KMS-11 (cell line): ENCODE data around the gene CDK15.
A peak's percentile ranks its signal among the peaks of the same experiment; 100 is the strongest.

ENCODE experiments used
- H2AFZ ChIP-seq: fragments of 200-600 bp; sonication (generic); 2 replicates; pipeline ENCODE4 v1.6.1; 2016; ENCODE audit warnings: antibody characterized with exemption, mixed run types, low read depth
- H3K27ac ChIP-seq: fragments of 200-600 bp; sonication (generic); 2 replicates; pipeline ENCODE4 v1.6.1; 2016; ENCODE audit warnings: mild to moderate bottlenecking, mixed run types
- H3K27me3 ChIP-seq: fragments of 200-600 bp; sonication (generic); 2 replicates; pipeline ENCODE4 v1.6.1; 2017; ENCODE audit warnings: mild to moderate bottlenecking, low read depth, mixed run types, moderate library complexity; ENCODE audit not compliant: insufficient read depth
- H3K36me3 ChIP-seq: fragments of 200-600 bp; sonication (generic); 2 replicates; pipeline ENCODE4 v1.6.1; 2017; ENCODE audit warnings: mild to moderate bottlenecking, mixed run types; ENCODE audit not compliant: insufficient read depth
- H3K4me1 ChIP-seq: fragments of 200-600 bp; sonication (generic); 2 replicates; pipeline ENCODE4 v1.6.1; 2016; ENCODE audit warnings: mild to moderate bottlenecking, low read depth, mixed run types; ENCODE audit not compliant: poor library complexity, severe bottlenecking
- H3K4me2 ChIP-seq: fragments of 200-600 bp; sonication (generic); 2 replicates; pipeline ENCODE4 v1.7.0; 2016; ENCODE audit warnings: mild to moderate bottlenecking, mixed run types
- H3K4me3 ChIP-seq: fragments of 200-600 bp; sonication (generic); IDR thresholded peaks from 2 replicates; pipeline ENCODE4 v1.6.1; 2017; ENCODE audit warnings: low read depth, low read length, mixed read lengths; ENCODE audit not compliant: insufficient read depth
- H3K79me2 ChIP-seq: fragments of 200-600 bp; sonication (generic); 2 replicates; pipeline ENCODE4 v1.6.1; 2016; ENCODE audit warnings: low read depth, mixed run types; ENCODE audit not compliant: insufficient read depth
- H3K9ac ChIP-seq: fragments of 200-600 bp; sonication (generic); 2 replicates; pipeline ENCODE4 v1.6.1; 2016; ENCODE audit warnings: mild to moderate bottlenecking, mixed run types
- H4K20me1 ChIP-seq: fragments of 200-600 bp; sonication (generic); 2 replicates; pipeline ENCODE4 v1.6.1; 2016; ENCODE audit warnings: mild to moderate bottlenecking, mixed run types; ENCODE audit not compliant: insufficient read depth
- TF ChIP-seq, protein P1 (sequence below): fragments of 200-600 bp; sonication (generic); conservative IDR thresholded peaks from 2 replicates; pipeline ENCODE4 v1.6.1; 2017; ENCODE audit warnings: low read depth, mild to moderate bottlenecking, antibody characterized with exemption, low read length, moderate library complexity, mixed read lengths

Gene CDK15

GRCh38 chr2:201860636-201861066, 54.3 kb downstream of the CDK15 start:
- Histone ChIP-seq H3K4me2 (no peak overlapping the region), H3K9ac (no peak overlapping the region), H3K27me3 (no peaks in the 10 kb centered on the region), H3K4me1 (no peaks in the 10 kb centered on the region), H2AFZ (0 out of 2 replicates have a peak overlapping the region, but pooled peaks have one; percentile 15), H3K36me3 (no peaks in the 10 kb centered on the region), H3K4me3 (no peak overlapping the region), H3K79me2 (no peaks in the 10 kb centered on the region), H3K27ac (no peak overlapping the region), H4K20me1 (no peaks in the 10 kb centered on the region)
- TF ChIP-seq, protein P1, sequence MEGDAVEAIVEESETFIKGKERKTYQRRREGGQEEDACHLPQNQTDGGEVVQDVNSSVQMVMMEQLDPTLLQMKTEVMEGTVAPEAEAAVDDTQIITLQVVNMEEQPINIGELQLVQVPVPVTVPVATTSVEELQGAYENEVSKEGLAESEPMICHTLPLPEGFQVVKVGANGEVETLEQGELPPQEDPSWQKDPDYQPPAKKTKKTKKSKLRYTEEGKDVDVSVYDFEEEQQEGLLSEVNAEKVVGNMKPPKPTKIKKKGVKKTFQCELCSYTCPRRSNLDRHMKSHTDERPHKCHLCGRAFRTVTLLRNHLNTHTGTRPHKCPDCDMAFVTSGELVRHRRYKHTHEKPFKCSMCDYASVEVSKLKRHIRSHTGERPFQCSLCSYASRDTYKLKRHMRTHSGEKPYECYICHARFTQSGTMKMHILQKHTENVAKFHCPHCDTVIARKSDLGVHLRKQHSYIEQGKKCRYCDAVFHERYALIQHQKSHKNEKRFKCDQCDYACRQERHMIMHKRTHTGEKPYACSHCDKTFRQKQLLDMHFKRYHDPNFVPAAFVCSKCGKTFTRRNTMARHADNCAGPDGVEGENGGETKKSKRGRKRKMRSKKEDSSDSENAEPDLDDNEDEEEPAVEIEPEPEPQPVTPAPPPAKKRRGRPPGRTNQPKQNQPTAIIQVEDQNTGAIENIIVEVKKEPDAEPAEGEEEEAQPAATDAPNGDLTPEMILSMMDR = peak; percentile 85

DNA sequence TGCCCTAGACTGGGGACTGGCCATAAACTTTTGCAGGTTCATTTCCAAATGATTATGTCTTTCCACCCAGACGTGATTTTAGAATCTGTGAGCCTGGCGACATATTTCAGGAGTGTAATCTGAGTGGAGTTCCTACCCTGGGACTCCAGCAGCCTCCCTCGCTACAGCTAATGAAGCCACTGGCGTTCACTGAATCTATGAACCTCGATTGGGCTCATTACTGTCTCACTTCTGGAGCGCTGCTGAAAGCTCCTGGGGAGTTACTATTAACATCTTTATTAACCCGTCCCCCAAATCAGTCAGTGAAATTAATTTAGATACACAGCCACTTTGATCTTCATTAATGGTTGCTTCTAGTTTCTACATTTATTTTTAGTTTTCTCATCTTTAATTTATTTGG, 56.5 kb downstream of the CDK15 start:
- TF ChIP-seq, protein P1 = no peak
- Histone ChIP-seq H3K36me3 (no peaks in the 10 kb centered on the region), H3K4me3 (no peak overlapping the region), H3K4me1 (no peaks in the 10 kb centered on the region), H3K27me3 (no peaks in the 10 kb centered on the region), H3K27ac (no peak overlapping the region), H4K20me1 (no peaks in the 10 kb centered on the region), H3K4me2 (no peak overlapping the region), H3K79me2 (no peaks in the 10 kb centered on the region), H3K9ac (no peak overlapping the region), H2AFZ (no peak overlapping the region)

GRCh38 chr2:201866643-201867473, 60.5 kb downstream of the CDK15 start:
- H3K9ac ChIP-seq = no peak overlapping the region
- no peaks in the 10 kb centered on the region for H3K4me1 ChIP-seq
- H3K27ac ChIP-seq = no peak overlapping the region
- no peak overlapping the region for H3K4me3 ChIP-seq
- no peak overlapping the region for H3K4me2 ChIP-seq
- no peaks in the 10 kb centered on the region for H3K27me3 ChIP-seq
- H3K79me2 ChIP-seq = no peaks in the 10 kb centered on the region
- TF ChIP-seq, protein P1 = no peak
- no peak overlapping the region for H2AFZ ChIP-seq
- no peaks in the 10 kb centered on the region for H4K20me1 ChIP-seq
- no peaks in the 10 kb centered on the region for H3K36me3 ChIP-seq

GRCh38 chr2:201871471-201871870, 65.1 kb downstream of the CDK15 start:
- Histone ChIP-seq H3K36me3 (no peaks in the 10 kb centered on the region), H3K4me1 (no peaks in the 10 kb centered on the region), H3K4me2 (no peak overlapping the region), H3K4me3 (no peak overlapping the region), H3K27ac (no peak overlapping the region), H3K9ac (no peak overlapping the region), H3K79me2 (no peaks in the 10 kb centered on the region), H3K27me3 (no peaks in the 10 kb centered on the region), H4K20me1 (no peaks in the 10 kb centered on the region), H2AFZ (no peak overlapping the region)
- TF ChIP-seq, protein P1 = no peak
